ENCODE results near the gene OR5H14. TPM values are rescaled to one million over a fixed set of nuclear protein-coding genes. Genes with fewer than 3 reads are reported as not detected.

The OR5H14 gene
- total RNA-seq, 1 experiment from 2014 or later = not detected

DNA sequence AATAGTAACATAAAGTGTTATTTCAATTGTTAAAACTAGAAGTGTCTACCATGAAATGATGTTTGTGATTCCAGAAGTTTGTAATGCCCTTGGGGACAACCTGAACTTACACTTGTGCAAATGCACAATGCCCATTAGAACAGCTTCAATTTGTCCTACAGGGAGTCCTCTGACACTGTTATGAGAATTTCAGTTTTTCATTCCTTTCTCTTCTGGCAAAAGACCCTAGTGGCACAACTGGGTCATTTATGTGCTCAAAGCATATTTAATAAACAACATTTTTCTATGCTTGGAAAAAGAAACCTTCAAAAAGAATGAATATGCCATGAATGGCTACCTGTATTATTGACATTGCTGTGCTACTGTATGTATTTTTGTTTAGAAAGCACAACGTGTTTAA, 16.9 kb upstream of the OR5H14 start, which contains the start of gene OR5H1:
Gene OR5H1, plus strand, starts transcription at position 301 of the 400 bp plus-strand sequence. CDS start 1,977 bp downstream, outside the sequence.
- CTCF ChIA-PET = no interaction called here
- Mint-ChIP-seq H3K27me3 (ENCODE audit: low read depth) (no peaks in the 10 kb centered on the region), H3K4me3 (no peak within 1 kb of the TSS), H3K27ac (no peak within 1 kb of the TSS), H3K9me3 (peaks cover 11% of the 10 kb centered on the region), H3K36me3 (no peaks in the 10 kb centered on the region), H3K4me1 (no peaks in the 10 kb centered on the region)
- ATAC-seq (no peak), DNase-seq (ENCODE audit: low spot score) (no peak)
- POLR2A ChIA-PET = no interaction called here
- TF ChIP-seq OVOL2 (CRISPR knock-in tag; IDR thresholded peaks at IDR 0.05; ENCODE audit: borderline replicate concordance) = no peak
- TF ChIP-seq ZNF512 (CRISPR knock-in tag; IDR thresholded peaks at IDR 0.05; ENCODE audit: borderline replicate concordance) = no peak
- no peak for TF ChIP-seq ZNF138 (CRISPR knock-in tag; conservative IDR thresholded peaks at IDR 0.05)
- no peak for TF ChIP-seq ZNF317 (CRISPR knock-in tag; IDR thresholded peaks at IDR 0.05; ENCODE audit: borderline replicate concordance, low read depth)
- no peak for TF ChIP-seq ZBTB21 (CRISPR knock-in tag; IDR thresholded peaks at IDR 0.05; ENCODE audit: borderline replicate concordance)
- TF ChIP-seq RORB (CRISPR knock-in tag; IDR thresholded peaks at IDR 0.05) = no peak
- no peak for TF ChIP-seq AFF4 (CRISPR knock-in tag; IDR thresholded peaks at IDR 0.05; ENCODE audit: borderline replicate concordance)
- no peak for TF ChIP-seq ATF2 (CRISPR knock-in tag; IDR thresholded peaks at IDR 0.05; ENCODE audit: borderline replicate concordance, low read depth)
- TF ChIP-seq, protein P1, sequence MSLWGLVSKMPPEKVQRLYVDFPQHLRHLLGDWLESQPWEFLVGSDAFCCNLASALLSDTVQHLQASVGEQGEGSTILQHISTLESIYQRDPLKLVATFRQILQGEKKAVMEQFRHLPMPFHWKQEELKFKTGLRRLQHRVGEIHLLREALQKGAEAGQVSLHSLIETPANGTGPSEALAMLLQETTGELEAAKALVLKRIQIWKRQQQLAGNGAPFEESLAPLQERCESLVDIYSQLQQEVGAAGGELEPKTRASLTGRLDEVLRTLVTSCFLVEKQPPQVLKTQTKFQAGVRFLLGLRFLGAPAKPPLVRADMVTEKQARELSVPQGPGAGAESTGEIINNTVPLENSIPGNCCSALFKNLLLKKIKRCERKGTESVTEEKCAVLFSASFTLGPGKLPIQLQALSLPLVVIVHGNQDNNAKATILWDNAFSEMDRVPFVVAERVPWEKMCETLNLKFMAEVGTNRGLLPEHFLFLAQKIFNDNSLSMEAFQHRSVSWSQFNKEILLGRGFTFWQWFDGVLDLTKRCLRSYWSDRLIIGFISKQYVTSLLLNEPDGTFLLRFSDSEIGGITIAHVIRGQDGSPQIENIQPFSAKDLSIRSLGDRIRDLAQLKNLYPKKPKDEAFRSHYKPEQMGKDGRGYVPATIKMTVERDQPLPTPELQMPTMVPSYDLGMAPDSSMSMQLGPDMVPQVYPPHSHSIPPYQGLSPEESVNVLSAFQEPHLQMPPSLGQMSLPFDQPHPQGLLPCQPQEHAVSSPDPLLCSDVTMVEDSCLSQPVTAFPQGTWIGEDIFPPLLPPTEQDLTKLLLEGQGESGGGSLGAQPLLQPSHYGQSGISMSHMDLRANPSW (CRISPR knock-in tag; conservative IDR thresholded peaks at IDR 0.05; ENCODE audit: low read depth) = no peak
- TF ChIP-seq E2F4 (CRISPR knock-in tag; IDR thresholded peaks at IDR 0.05; ENCODE audit: borderline replicate concordance, low read depth) = no peak
- TF ChIP-seq, protein P2, sequence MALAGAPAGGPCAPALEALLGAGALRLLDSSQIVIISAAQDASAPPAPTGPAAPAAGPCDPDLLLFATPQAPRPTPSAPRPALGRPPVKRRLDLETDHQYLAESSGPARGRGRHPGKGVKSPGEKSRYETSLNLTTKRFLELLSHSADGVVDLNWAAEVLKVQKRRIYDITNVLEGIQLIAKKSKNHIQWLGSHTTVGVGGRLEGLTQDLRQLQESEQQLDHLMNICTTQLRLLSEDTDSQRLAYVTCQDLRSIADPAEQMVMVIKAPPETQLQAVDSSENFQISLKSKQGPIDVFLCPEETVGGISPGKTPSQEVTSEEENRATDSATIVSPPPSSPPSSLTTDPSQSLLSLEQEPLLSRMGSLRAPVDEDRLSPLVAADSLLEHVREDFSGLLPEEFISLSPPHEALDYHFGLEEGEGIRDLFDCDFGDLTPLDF (CRISPR knock-in tag; IDR thresholded peaks at IDR 0.05) = no peak
- TF ChIP-seq FOXP1 (CRISPR knock-in tag; IDR thresholded peaks at IDR 0.05; ENCODE audit: borderline replicate concordance) = no peak
